ENCODE data around the gene BCAP29.
"Not testable (repeated sequence)": the region's sequence is repeated elsewhere in the genome, so short reads cannot be mapped to it uniquely, and the experiment has no call there.

Gene BCAP29

GRCh38 chr7:107579885-107580715 lies at the start of gene BCAP29:
TSS of gene BCAP29 (plus strand) at chr7:107580246. CDS start at chr7:107580773, 527 bp downstream.
- Mint-ChIP-seq H3K4me1 (peaks cover 17% of the 10 kb centered on the region), H3K9me3 (no peaks in the 10 kb centered on the region), H3K36me3 (peaks cover 14% of the 10 kb centered on the region), H3K4me3 (peak within 1 kb of the TSS; percentile 76), H3K27ac (peak within 1 kb of the TSS; percentile 88)
- ATAC-seq (peak; percentile 98), DNase-seq (ENCODE audit: low spot score in 2 of 2) (peak; percentile 70 to 87)

- no peak overlapping the region for H3K27ac Mint-ChIP-seq
- DNase-seq (ENCODE audit: low spot score in 2 of 2): no peak
- H3K9me3 Mint-ChIP-seq: peaks cover 8% of the 10 kb centered on the region
- ATAC-seq: no peak
- H3K36me3 Mint-ChIP-seq: peaks cover 41% of the 10 kb centered on the region
- H3K4me3 Mint-ChIP-seq: no peak overlapping the region
- H3K4me1 Mint-ChIP-seq: peaks cover 29% of the 10 kb centered on the region
Observed at GRCh38 chr7:107530751-107531150, 49.3 kb upstream of the BCAP29 start.

GRCh38 chr7:107534139-107534538 lies 45.9 kb upstream of the BCAP29 start:
- DNase-seq (ENCODE audit: low spot score in 2 of 2): no peak
- no peak overlapping the region for H3K4me3 Mint-ChIP-seq
- ATAC-seq: no peak
- peaks cover 8% of the 10 kb centered on the region for H3K9me3 Mint-ChIP-seq
- peaks cover 30% of the 10 kb centered on the region for H3K4me1 Mint-ChIP-seq
- H3K36me3 Mint-ChIP-seq: peaks cover 30% of the 10 kb centered on the region
- no peak overlapping the region for H3K27ac Mint-ChIP-seq

- not testable (repeated sequence) for ATAC-seq; DNase-seq (ENCODE audit: low spot score in 2 of 2); H3K9me3 Mint-ChIP-seq; H3K4me3 Mint-ChIP-seq; H3K27ac Mint-ChIP-seq
- Mint-ChIP-seq H3K36me3 (peaks cover 31% of the 10 kb centered on the region), H3K4me1 (peaks cover 39% of the 10 kb centered on the region)
Observed at GRCh38 chr7:107537228-107537627, 42.8 kb upstream of the BCAP29 start.

GRCh38 chr7:107538001-107538400 lies 42.0 kb upstream of the BCAP29 start:
- DNase-seq (ENCODE audit: low spot score in 2 of 2) (no peak), ATAC-seq (no peak)
- Mint-ChIP-seq H3K4me1 (peaks cover 39% of the 10 kb centered on the region), H3K4me3 (no peak overlapping the region), H3K27ac (no peak overlapping the region), H3K9me3 (peaks cover 8% of the 10 kb centered on the region), H3K36me3 (peaks cover 37% of the 10 kb centered on the region)

GRCh38 chr7:107543338-107543993 lies 36.6 kb upstream of the BCAP29 start:
- H3K4me1 Mint-ChIP-seq: peaks cover 29% of the 10 kb centered on the region
- no peak overlapping the region for H3K27ac Mint-ChIP-seq
- peak; percentile 11 for ATAC-seq
- H3K9me3 Mint-ChIP-seq: peaks cover 11% of the 10 kb centered on the region
- peaks cover 68% of the 10 kb centered on the region for H3K36me3 Mint-ChIP-seq
- DNase-seq (ENCODE audit: low spot score in 2 of 2): no peak
- no peak overlapping the region for H3K4me3 Mint-ChIP-seq

GRCh38 chr7:107544848-107545591 lies 35.0 kb upstream of the BCAP29 start:
- no peak overlapping the region for H3K4me3 Mint-ChIP-seq
- peaks cover 26% of the 10 kb centered on the region for H3K4me1 Mint-ChIP-seq
- ATAC-seq (no peak), DNase-seq (ENCODE audit: low spot score in 2 of 2) (no peak)
- H3K27ac Mint-ChIP-seq: peak overlapping the region; percentile 3
- peaks cover 78% of the 10 kb centered on the region for H3K36me3 Mint-ChIP-seq
- peaks cover 11% of the 10 kb centered on the region for H3K9me3 Mint-ChIP-seq

GRCh38 chr7:107551936-107552335 lies 28.1 kb upstream of the BCAP29 start:
- no peak overlapping the region for H3K27ac Mint-ChIP-seq
- DNase-seq (ENCODE audit: low spot score in 2 of 2): no peak
- no peak for ATAC-seq
- peaks cover 26% of the 10 kb centered on the region for H3K4me1 Mint-ChIP-seq
- no peaks in the 10 kb centered on the region for H3K9me3 Mint-ChIP-seq
- no peak overlapping the region for H3K4me3 Mint-ChIP-seq
- H3K36me3 Mint-ChIP-seq: peaks cover 64% of the 10 kb centered on the region

GRCh38 chr7:107555893-107556292 lies 24.2 kb upstream of the BCAP29 start:
- H3K36me3 Mint-ChIP-seq: peaks cover 49% of the 10 kb centered on the region
- ATAC-seq: peak; percentile 75
- no peaks in the 10 kb centered on the region for H3K9me3 Mint-ChIP-seq
- H3K4me1 Mint-ChIP-seq: peaks cover 32% of the 10 kb centered on the region
- no peak overlapping the region for H3K4me3 Mint-ChIP-seq
- H3K27ac Mint-ChIP-seq: no peak overlapping the region
- no peak for DNase-seq (ENCODE audit: low spot score in 2 of 2)

- Mint-ChIP-seq H3K27ac (peak overlapping the region; percentile 35), H3K4me1 (peaks cover 51% of the 10 kb centered on the region), H3K9me3 (no peaks in the 10 kb centered on the region), H3K36me3 (peaks cover 31% of the 10 kb centered on the region), H3K4me3 (no peak overlapping the region)
- ATAC-seq: no peak
- no peak for DNase-seq (ENCODE audit: low spot score in 2 of 2)
Observed at GRCh38 chr7:107559864-107560263, 20.2 kb upstream of the BCAP29 start.

- Mint-ChIP-seq H3K36me3 (peaks cover 20% of the 10 kb centered on the region), H3K27ac (peak overlapping the region; percentile 23), H3K4me3 (peak overlapping the region; percentile 79), H3K9me3 (no peaks in the 10 kb centered on the region), H3K4me1 (peaks cover 58% of the 10 kb centered on the region)
- DNase-seq (ENCODE audit: low spot score in 2 of 2): no peak
- no peak for ATAC-seq
Observed at GRCh38 chr7:107560898-107561516, 19.0 kb upstream of the BCAP29 start.

GRCh38 chr7:107563081-107563774 lies 16.8 kb upstream of the BCAP29 start:
- peak overlapping the region; percentile 96 for H3K27ac Mint-ChIP-seq
- peak; percentile 73 for ATAC-seq
- H3K9me3 Mint-ChIP-seq: no peaks in the 10 kb centered on the region
- peaks cover 6% of the 10 kb centered on the region for H3K36me3 Mint-ChIP-seq
- no peak for DNase-seq (ENCODE audit: low spot score in 2 of 2)
- peak overlapping the region; percentile 79 for H3K4me3 Mint-ChIP-seq
- peaks cover 61% of the 10 kb centered on the region for H3K4me1 Mint-ChIP-seq

GRCh38 chr7:107563775-107564552 lies 16.1 kb upstream of the BCAP29 start, which contains the start of the genes COG5 and DUS4L:
TSS of gene COG5 (minus strand) at chr7:107563920. CDS start at chr7:107563896, 24 bp downstream.
TSS of gene DUS4L (plus strand) at chr7:107563971. CDS start at chr7:107567071, 3,100 bp downstream.
- Mint-ChIP-seq H3K9me3 (no peaks in the 10 kb centered on the region), H3K36me3 (peaks cover 6% of the 10 kb centered on the region), H3K4me3 (peak within 1 kb of the TSS; percentile 79), H3K27ac (peak within 1 kb of the TSS; percentile 96), H3K4me1 (peaks cover 60% of the 10 kb centered on the region)
- peak; percentile 96 for ATAC-seq
- peak; percentile 76 to 89 for DNase-seq (ENCODE audit: low spot score in 2 of 2)

All from stimulated activated effector memory CD8-positive, alpha-beta T cell treated with anti-CD3 and anti-CD28 coated beads, Interleukin-12 subunit alpha, Interleukin-12 subunit beta, amount 100 ng/mL, for 72 hours (primary cell).